ENCODE measurements around the gene LY6G5C. TPM values are rescaled to one million over a fixed set of nuclear protein-coding genes. Genes with fewer than 3 reads are reported as not detected.

Gene LY6G5C
- total RNA-seq, 3 donors from 2014 or later, result 1.7 to 4.2 (median 2.1) TPM

DNA sequence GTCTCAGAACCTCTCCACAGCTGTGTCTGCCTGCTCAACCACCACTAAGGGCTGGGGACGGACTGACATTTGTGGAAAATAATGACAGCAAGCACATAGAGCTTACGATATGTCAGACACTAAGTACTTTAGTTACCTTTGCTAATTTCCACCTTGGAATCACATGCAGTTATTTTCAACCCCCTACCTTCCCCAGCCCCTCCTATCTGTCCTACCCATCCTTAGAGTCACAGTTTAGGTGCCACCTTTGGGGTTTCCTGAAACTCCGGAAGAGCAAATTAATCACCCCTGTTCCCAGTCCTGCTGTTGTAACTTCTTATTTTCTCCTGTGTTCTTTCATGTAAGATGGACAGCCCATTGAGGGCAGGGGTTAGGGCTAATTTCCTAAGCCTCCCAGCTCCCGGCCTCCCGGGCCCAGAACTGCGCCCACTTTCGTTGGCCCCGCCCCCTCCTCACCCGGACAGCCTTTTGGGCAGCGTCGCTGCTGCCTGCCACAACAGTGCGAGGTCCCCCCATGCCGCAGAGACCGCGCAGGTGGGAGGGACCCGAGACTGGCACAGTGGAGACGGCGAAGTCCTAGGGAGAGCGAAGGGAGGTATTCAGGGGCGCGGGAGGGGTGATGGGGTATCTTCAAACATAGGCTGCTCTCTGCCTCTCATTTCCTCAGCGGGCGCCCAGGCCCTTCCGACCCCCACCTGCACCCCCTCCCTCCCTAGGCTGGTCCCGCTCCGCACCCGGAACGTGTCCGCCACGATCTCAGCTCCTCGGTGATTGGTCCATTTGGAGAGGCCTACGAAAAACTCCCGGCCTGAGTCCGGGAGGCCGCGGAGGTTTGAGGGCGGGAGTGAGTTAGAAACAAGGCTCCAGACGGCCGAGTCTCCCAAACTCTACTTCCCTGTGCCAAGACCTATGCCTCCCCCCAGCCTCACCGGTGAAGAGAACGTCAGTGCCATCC lies 47.1 kb upstream of the LY6G5C start:
- Histone ChIP-seq H3K9me3 (no peaks in the 10 kb centered on the region), H3K4me1 (ENCODE audit: low read depth) (peaks cover 23% of the 10 kb centered on the region), H3K4me3 (no peak overlapping the region), H3K36me3 (ENCODE audit: low read depth) (peaks cover 7% of the 10 kb centered on the region)
- TF ChIP-seq, protein P1, sequence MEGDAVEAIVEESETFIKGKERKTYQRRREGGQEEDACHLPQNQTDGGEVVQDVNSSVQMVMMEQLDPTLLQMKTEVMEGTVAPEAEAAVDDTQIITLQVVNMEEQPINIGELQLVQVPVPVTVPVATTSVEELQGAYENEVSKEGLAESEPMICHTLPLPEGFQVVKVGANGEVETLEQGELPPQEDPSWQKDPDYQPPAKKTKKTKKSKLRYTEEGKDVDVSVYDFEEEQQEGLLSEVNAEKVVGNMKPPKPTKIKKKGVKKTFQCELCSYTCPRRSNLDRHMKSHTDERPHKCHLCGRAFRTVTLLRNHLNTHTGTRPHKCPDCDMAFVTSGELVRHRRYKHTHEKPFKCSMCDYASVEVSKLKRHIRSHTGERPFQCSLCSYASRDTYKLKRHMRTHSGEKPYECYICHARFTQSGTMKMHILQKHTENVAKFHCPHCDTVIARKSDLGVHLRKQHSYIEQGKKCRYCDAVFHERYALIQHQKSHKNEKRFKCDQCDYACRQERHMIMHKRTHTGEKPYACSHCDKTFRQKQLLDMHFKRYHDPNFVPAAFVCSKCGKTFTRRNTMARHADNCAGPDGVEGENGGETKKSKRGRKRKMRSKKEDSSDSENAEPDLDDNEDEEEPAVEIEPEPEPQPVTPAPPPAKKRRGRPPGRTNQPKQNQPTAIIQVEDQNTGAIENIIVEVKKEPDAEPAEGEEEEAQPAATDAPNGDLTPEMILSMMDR (IDR thresholded peaks at IDR 0.05), result no peak
- DNase-seq (peak in 2 of 3 donors; percentile 43 to 52), ATAC-seq (no peak)
- intact Hi-C loops (cut with DNase I, micrococcal nuclease), result no loop called here

DNA sequence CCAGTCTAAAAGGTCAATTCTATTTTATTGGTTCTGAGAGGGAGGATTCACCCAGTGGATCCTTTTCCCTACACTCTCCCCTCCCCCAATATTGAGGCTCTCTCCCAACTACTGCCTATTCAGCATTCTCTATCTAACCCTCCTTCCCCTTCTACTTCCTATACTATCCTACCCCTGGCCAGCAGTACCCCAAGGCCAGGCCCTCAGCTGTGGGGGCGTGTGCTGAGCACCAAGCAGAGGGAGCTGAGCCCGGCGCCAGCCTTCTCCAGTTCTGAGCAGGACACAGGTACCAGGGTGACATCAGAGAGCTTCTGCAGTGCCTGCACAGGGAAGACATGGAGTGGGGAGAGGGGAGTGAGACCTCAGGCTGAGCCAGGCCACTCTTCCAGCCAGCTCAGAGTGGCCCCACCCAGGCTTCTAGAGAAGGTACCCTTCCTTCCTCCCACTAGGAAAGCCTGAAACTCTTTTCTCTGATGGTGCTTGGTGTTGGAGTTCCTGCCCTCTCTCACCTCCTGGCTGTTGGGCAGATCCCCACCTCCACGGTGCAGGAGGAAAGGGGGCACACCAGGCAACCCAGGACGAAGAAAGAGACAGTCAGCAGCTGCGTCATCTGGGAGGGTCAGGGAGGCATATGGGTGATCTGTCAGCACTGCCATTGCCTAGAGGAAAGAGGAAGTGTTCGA lies 46.3 kb upstream of the LY6G5C start:
- ATAC-seq, result peak; percentile 6
- Histone ChIP-seq H3K4me1 (ENCODE audit: low read depth) (peaks cover 20% of the 10 kb centered on the region), H3K4me3 (no peak overlapping the region), H3K9me3 (no peaks in the 10 kb centered on the region), H3K36me3 (ENCODE audit: low read depth) (no peaks in the 10 kb centered on the region)
- TF ChIP-seq, protein P1 (IDR thresholded peaks at IDR 0.05), result no peak
- peak in 2 of 3 donors; percentile 42 to 52 for DNase-seq
- intact Hi-C loops (cut with DNase I, micrococcal nuclease), result no loop called here

DNA sequence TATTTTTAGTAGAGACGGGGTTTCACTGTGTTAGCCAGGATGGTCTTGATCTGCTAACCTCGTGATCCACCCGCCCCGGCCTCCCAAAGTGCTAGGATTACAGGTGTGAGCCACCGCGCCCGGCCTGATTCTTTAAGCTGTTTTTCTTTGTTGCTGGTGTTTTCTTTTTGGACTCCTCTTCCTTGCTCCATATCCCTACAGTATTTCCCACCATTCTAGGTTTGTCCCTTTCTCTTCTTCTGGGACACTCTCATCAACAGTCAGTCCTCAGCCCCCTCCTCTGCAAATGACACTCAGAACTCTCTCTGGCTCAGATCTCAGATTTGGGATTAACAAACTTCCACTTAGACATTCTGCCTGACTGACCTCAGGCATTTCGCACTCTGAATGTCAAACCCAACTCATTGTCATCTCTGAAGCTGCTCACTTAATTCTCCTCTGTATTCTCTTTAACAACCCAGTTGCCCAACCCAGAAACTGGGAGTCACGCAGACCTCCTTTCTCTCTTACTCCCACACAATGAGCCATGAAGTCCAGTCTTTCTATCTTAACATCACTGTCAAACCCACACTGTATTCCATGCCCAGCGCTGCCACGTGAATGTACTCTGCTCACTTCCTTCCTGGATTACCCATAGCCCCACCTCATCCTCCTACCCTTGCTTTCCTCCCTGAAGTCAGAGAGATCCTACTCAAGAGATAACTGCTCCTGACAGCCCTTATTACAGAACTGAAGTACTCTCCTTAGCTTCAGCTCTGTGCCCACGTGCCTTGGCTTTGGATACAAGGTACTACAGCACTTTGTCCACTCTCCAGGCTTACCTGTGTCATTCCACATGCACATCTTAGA lies 44.9 kb upstream of the LY6G5C start:
- TF ChIP-seq, protein P1 (IDR thresholded peaks at IDR 0.05), result no peak
- intact Hi-C loops (cut with DNase I, micrococcal nuclease), result no loop called here
- DNase-seq (no peak), ATAC-seq (no peak)
- Histone ChIP-seq H3K4me3 (no peak overlapping the region), H3K9me3 (no peaks in the 10 kb centered on the region), H3K36me3 (ENCODE audit: low read depth) (no peaks in the 10 kb centered on the region), H3K4me1 (ENCODE audit: low read depth) (peaks cover 20% of the 10 kb centered on the region)

DNA sequence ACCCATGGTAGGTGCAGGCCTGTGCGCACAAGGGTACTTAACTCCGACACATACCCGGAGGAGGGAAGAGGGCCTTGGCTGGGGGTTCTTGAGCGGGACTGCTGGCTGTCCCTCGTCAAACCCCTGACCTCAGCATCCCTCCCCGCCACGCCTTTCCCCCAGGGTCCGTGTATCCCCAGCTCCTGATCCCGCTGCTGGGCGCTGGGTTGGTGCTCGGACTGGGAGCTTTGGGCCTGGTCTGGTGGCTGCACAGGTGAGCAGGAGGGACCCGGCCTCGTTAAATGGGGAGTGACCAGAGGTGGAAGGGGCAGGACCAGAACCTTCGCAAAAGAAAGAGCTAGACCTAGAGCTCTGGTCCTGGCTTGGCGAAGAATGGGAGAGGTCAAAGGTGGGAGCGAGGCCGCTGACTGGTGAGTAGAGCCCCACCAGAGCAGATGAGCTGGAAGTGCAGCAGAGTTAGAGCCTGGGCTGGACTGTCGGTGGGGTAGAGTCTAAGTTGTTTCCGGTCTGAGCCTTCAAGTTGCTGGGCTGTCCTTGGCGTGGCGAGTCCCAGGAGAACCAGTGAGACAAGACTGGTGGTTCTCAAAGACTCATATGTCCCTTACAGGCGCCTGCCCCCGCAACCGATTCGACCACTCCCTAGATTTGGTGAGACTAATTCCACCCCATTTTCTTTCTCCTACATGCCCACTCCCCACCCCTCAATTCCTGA lies 43.3 kb upstream of the LY6G5C start:
- TF ChIP-seq, protein P1 (IDR thresholded peaks at IDR 0.05), result no peak
- Histone ChIP-seq H3K36me3 (ENCODE audit: low read depth) (no peaks in the 10 kb centered on the region), H3K4me3 (no peak overlapping the region), H3K9me3 (no peaks in the 10 kb centered on the region), H3K4me1 (ENCODE audit: low read depth) (peaks cover 21% of the 10 kb centered on the region)
- no peak for ATAC-seq
- intact Hi-C loops (cut with DNase I, micrococcal nuclease), result no loop called here
- DNase-seq, result no peak
